ENCODE data around the gene BRWD1. TPM values are rescaled to one million over a fixed set of nuclear protein-coding genes. Genes with fewer than 3 reads are reported as not detected.

Gene BRWD1
- total and polyA plus RNA-seq, 2 experiments from 2014 or later, result 35.2 to 75.5 TPM

DNA sequence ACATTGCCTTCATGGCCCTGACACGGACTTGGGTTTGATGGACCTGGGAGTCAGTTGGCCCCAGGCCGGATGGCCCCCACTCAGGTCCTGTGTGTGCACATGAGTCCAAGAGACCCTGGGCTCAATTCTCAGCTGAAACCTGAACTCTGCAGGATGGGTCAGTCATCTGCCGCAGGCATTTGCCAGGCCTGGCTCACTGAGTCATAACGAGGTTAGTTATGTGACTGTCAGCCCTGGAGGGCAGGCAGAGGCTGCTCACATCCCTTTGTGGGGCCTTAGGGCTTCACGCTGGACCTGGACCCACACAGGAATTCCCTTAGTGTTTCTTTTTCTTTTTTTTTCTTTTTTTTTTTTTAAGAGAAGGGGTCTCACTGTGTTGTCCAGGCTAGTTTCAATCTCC lies 176.7 kb downstream of the BRWD1 start:
- H2AFZ ChIP-seq, result no peak overlapping the region
- Mint-ChIP-seq H3K36me3 (ENCODE audit: low read depth) (no peaks in the 10 kb centered on the region), H3K4me3 (no peak overlapping the region), H3K27me3 (ENCODE audit: insufficient read depth, low read depth, poor library complexity) (peaks cover 3% of the 10 kb centered on the region), H3K9me3 (no peaks in the 10 kb centered on the region; the same call in 2 of the 3 replicates), H3K4me1 (peaks cover 13% of the 10 kb centered on the region; the same call in 2 of the 3 replicates), H3K27ac (no peak overlapping the region)
- H3K27me3 ChIP-seq (ENCODE audit: insufficient read depth), result no peaks in the 10 kb centered on the region
- DNase-seq (ENCODE audit: low spot score) (no peak), ATAC-seq (no peak)
- no peaks in the 10 kb centered on the region for H3F3A ChIP-seq (replicated peaks; ENCODE audit: low read depth)
- H3K79me2 ChIP-seq (replicated peaks; ENCODE audit: insufficient read depth), result no peaks in the 10 kb centered on the region
- peaks cover 15% of the 10 kb centered on the region for H3K4me1 ChIP-seq (ENCODE audit: insufficient read depth)
- H3K9me2 ChIP-seq (ENCODE audit: insufficient read depth), result no peaks in the 10 kb centered on the region
- H4K20me1 ChIP-seq (replicated peaks; ENCODE audit: insufficient read depth), result no peaks in the 10 kb centered on the region
- no peak for TF ChIP-seq STAT1 (IDR thresholded peaks at IDR 0.05; ENCODE audit: unreplicated experiment)
- TF ChIP-seq JUNB (IDR thresholded peaks at IDR 0.05; ENCODE audit: unreplicated experiment), result no peak
- TF ChIP-seq, protein P1, sequence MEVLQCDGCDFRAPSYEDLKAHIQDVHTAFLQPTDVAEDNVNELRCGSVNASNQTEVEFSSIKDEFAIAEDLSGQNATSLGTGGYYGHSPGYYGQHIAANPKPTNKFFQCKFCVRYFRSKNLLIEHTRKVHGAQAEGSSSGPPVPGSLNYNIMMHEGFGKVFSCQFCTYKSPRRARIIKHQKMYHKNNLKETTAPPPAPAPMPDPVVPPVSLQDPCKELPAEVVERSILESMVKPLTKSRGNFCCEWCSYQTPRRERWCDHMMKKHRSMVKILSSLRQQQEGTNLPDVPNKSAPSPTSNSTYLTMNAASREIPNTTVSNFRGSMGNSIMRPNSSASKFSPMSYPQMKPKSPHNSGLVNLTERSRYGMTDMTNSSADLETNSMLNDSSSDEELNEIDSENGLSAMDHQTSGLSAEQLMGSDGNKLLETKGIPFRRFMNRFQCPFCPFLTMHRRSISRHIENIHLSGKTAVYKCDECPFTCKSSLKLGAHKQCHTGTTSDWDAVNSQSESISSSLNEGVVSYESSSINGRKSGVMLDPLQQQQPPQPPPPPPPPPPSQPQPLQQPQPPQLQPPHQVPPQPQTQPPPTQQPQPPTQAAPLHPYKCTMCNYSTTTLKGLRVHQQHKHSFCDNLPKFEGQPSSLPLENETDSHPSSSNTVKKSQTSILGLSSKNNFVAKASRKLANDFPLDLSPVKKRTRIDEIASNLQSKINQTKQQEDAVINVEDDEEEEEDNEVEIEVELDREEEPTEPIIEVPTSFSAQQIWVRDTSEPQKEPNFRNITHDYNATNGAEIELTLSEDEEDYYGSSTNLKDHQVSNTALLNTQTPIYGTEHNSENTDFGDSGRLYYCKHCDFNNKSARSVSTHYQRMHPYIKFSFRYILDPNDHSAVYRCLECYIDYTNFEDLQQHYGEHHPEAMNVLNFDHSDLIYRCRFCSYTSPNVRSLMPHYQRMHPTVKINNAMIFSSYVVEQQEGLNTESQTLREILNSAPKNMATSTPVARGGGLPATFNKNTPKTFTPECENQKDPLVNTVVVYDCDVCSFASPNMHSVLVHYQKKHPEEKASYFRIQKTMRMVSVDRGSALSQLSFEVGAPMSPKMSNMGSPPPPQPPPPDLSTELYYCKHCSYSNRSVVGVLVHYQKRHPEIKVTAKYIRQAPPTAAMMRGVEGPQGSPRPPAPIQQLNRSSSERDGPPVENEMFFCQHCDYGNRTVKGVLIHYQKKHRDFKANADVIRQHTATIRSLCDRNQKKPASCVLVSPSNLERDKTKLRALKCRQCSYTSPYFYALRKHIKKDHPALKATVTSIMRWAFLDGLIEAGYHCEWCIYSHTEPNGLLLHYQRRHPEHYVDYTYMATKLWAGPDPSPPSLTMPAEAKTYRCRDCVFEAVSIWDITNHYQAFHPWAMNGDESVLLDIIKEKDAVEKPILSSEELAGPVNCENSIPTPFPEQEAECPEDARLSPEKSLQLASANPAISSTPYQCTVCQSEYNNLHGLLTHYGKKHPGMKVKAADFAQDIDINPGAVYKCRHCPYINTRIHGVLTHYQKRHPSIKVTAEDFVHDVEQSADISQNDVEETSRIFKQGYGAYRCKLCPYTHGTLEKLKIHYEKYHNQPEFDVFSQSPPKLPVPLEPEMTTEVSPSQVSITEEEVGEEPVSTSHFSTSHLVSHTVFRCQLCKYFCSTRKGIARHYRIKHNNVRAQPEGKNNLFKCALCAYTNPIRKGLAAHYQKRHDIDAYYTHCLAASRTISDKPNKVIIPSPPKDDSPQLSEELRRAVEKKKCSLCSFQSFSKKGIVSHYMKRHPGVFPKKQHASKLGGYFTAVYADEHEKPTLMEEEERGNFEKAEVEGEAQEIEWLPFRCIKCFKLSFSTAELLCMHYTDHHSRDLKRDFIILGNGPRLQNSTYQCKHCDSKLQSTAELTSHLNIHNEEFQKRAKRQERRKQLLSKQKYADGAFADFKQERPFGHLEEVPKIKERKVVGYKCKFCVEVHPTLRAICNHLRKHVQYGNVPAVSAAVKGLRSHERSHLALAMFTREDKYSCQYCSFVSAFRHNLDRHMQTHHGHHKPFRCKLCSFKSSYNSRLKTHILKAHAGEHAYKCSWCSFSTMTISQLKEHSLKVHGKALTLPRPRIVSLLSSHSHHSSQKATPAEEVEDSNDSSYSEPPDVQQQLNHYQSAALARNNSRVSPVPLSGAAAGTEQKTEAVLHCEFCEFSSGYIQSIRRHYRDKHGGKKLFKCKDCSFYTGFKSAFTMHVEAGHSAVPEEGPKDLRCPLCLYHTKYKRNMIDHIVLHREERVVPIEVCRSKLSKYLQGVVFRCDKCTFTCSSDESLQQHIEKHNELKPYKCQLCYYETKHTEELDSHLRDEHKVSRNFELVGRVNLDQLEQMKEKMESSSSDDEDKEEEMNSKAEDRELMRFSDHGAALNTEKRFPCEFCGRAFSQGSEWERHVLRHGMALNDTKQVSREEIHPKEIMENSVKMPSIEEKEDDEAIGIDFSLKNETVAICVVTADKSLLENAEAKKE (CRISPR knock-in tag; IDR thresholded peaks at IDR 0.05), result no peak
- TF ChIP-seq POLR2AphosphoS5 (IDR thresholded peaks at IDR 0.05; ENCODE audit: low read depth), result no peak
- TF ChIP-seq, protein P2, sequence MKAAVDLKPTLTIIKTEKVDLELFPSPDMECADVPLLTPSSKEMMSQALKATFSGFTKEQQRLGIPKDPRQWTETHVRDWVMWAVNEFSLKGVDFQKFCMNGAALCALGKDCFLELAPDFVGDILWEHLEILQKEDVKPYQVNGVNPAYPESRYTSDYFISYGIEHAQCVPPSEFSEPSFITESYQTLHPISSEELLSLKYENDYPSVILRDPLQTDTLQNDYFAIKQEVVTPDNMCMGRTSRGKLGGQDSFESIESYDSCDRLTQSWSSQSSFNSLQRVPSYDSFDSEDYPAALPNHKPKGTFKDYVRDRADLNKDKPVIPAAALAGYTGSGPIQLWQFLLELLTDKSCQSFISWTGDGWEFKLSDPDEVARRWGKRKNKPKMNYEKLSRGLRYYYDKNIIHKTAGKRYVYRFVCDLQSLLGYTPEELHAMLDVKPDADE (IDR thresholded peaks at IDR 0.05), result no peak
- no peak for TF ChIP-seq NANOG (IDR thresholded peaks at IDR 0.05; ENCODE audit: borderline replicate concordance)
- no peak for TF ChIP-seq EZH2phosphoT487 (IDR thresholded peaks at IDR 0.05; ENCODE audit: unreplicated experiment)
- no peak for TF ChIP-seq EZH2 (IDR thresholded peaks at IDR 0.05; ENCODE audit: low read depth, unreplicated experiment)
- TF ChIP-seq CREB1 (CRISPR knock-in tag; IDR thresholded peaks at IDR 0.05; ENCODE audit: low read depth), result no peak
- TF ChIP-seq, protein P3, sequence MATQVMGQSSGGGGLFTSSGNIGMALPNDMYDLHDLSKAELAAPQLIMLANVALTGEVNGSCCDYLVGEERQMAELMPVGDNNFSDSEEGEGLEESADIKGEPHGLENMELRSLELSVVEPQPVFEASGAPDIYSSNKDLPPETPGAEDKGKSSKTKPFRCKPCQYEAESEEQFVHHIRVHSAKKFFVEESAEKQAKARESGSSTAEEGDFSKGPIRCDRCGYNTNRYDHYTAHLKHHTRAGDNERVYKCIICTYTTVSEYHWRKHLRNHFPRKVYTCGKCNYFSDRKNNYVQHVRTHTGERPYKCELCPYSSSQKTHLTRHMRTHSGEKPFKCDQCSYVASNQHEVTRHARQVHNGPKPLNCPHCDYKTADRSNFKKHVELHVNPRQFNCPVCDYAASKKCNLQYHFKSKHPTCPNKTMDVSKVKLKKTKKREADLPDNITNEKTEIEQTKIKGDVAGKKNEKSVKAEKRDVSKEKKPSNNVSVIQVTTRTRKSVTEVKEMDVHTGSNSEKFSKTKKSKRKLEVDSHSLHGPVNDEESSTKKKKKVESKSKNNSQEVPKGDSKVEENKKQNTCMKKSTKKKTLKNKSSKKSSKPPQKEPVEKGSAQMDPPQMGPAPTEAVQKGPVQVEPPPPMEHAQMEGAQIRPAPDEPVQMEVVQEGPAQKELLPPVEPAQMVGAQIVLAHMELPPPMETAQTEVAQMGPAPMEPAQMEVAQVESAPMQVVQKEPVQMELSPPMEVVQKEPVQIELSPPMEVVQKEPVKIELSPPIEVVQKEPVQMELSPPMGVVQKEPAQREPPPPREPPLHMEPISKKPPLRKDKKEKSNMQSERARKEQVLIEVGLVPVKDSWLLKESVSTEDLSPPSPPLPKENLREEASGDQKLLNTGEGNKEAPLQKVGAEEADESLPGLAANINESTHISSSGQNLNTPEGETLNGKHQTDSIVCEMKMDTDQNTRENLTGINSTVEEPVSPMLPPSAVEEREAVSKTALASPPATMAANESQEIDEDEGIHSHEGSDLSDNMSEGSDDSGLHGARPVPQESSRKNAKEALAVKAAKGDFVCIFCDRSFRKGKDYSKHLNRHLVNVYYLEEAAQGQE (IDR thresholded peaks at IDR 0.05; ENCODE audit: unreplicated experiment), result no peak
- TF ChIP-seq ZNF331 (CRISPR knock-in tag; IDR thresholded peaks at IDR 0.05; ENCODE audit: low read depth), result no peak
- TF ChIP-seq, protein P4, sequence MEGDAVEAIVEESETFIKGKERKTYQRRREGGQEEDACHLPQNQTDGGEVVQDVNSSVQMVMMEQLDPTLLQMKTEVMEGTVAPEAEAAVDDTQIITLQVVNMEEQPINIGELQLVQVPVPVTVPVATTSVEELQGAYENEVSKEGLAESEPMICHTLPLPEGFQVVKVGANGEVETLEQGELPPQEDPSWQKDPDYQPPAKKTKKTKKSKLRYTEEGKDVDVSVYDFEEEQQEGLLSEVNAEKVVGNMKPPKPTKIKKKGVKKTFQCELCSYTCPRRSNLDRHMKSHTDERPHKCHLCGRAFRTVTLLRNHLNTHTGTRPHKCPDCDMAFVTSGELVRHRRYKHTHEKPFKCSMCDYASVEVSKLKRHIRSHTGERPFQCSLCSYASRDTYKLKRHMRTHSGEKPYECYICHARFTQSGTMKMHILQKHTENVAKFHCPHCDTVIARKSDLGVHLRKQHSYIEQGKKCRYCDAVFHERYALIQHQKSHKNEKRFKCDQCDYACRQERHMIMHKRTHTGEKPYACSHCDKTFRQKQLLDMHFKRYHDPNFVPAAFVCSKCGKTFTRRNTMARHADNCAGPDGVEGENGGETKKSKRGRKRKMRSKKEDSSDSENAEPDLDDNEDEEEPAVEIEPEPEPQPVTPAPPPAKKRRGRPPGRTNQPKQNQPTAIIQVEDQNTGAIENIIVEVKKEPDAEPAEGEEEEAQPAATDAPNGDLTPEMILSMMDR (conservative IDR thresholded peaks at IDR 0.05; ENCODE audit: low read depth in 2 of 2), result no peak
- no peak for TF ChIP-seq ZNF114 (CRISPR knock-in tag; IDR thresholded peaks at IDR 0.05)
- H3K36me3 ChIP-seq (ENCODE audit: insufficient read depth), result no peaks in the 10 kb centered on the region
- no peak overlapping the region for H3K27ac ChIP-seq (ENCODE audit: low read depth)
- no peak overlapping the region for H3K4me3 ChIP-seq
- no peak overlapping the region for H3K4me2 ChIP-seq

All from GM23338 (cell line).